Right lobe of liver (tissue), 6 donors: ENCODE results near the gene SLC12A9. TPM values are rescaled to one million over a fixed set of nuclear protein-coding genes. Genes with fewer than 3 reads are reported as not detected.

Experiments
- ATAC-seq, 4 donors: fragments of 200-7000 bp; cut with Tn5 transposase; one replicate each; pipeline ENCODE4 v1.9.1; 2020; ENCODE audit warnings: mild to moderate bottlenecking in 4 of 4, moderate library complexity in 4 of 4
- DNase-seq, 3 donors: peaks; one replicate each; pipeline ENCODE4 v3.0.0-alpha.2; 2020
- H3K27ac ChIP-seq, 3 donors: fragments of 200-600 bp; one replicate each; pipeline ENCODE4 v1.8.0; 2022
- H3K27me3 ChIP-seq, 2 donors: fragments of 200-600 bp; one replicate each; pipeline ENCODE4 v1.8.0; 2022
- H3K36me3 ChIP-seq, 4 donors: fragments of 200-600 bp; sonication (generic) in 1 of 4; one replicate each; pipeline versions ENCODE4 v1.5.1 to v1.8.0; 2017 to 2022; ENCODE audit warnings: control low read depth in 1 of 4
- H3K4me1 ChIP-seq, 4 donors: fragments of 200-600 bp; sonication (generic) in 1 of 4; one replicate each; pipeline versions ENCODE4 v1.5.1 to v1.8.0; 2017 to 2022; ENCODE audit warnings: control low read depth in 1 of 4
- H3K4me3 ChIP-seq, 3 donors: fragments of 200-600 bp; one replicate each; pipeline ENCODE4 v1.8.0; 2022
- H3K9me3 ChIP-seq, 4 donors: fragments of 200-600 bp; sonication (generic) in 1 of 4; one replicate each; pipeline versions ENCODE4 v1.5.1 to v1.8.0; 2017 to 2022; ENCODE audit warnings: control low read depth in 1 of 4
- POLR2A ChIP-seq: fragments of 450-650 bp; IDR thresholded peaks from one replicate; pipeline ENCODE4 v1.6.1; 2017; ENCODE audit warnings: antibody characterized with exemption, mild to moderate bottlenecking
- WGBS: methylation state at CpG from one replicate; pipeline ENCODE4 v1.1.6; 2018; ENCODE audit warnings: low coverage, low lambda C conversion rate; ENCODE audit not compliant: insufficient coverage; ENCODE audit errors: missing lambda C conversion rate; 5-methylcytosine and 5-hydroxymethylcytosine counted together
- intact Hi-C, 2 donors: fragments of 100-400 bp; cut with DNase I; formaldehyde crosslinking; loops; one replicate each; pipeline versions ENCODE4 v1.11.2 to v1.14.1; 2022
- total RNA-seq, 6 experiments: library from RNA; depleted of rRNA in 2 of 6; stranded (reverse); fragments of >200 nt in 2 of 6; fragmentation: NEBNext Ultra II Directional in 3 of 6; extraction: Animal tissue kit (Norgen Biotek cat#: 25700) in 3 of 6; gene quantifications; one replicate each; pipeline versions ENCODE4 v1.1.0 to v1.2.4, GENCODE V29; 2016 to 2023
- TF ChIP-seq, protein P1 (sequence below), 4 donors: fragments of 200-600 bp in 3 of 4; fragments of 450-650 bp in 1 of 4; IDR thresholded peaks; one replicate each; pipeline versions ENCODE4 v1.5.1 to v1.8.0; 2016 to 2022; ENCODE audit warnings: antibody characterized with exemption in 4 of 4, mild to moderate bottlenecking in 2 of 4
- donor health status: DM: no; HTN: yes; CAD: no.
- donor health status: DM: no; HTN: no; CAD: no.
- donor health status: DM: no; HTN: no; CAD: no.
- donor health status: DM: no; HTN: yes; CAD: no.
- donor health status: DM: no; HTN: yes; CAD: no.

The SLC12A9 gene
- total RNA-seq, 6 experiments from 2014 or later, result 7.1 to 10.6 (median 9.2) TPM

DNA sequence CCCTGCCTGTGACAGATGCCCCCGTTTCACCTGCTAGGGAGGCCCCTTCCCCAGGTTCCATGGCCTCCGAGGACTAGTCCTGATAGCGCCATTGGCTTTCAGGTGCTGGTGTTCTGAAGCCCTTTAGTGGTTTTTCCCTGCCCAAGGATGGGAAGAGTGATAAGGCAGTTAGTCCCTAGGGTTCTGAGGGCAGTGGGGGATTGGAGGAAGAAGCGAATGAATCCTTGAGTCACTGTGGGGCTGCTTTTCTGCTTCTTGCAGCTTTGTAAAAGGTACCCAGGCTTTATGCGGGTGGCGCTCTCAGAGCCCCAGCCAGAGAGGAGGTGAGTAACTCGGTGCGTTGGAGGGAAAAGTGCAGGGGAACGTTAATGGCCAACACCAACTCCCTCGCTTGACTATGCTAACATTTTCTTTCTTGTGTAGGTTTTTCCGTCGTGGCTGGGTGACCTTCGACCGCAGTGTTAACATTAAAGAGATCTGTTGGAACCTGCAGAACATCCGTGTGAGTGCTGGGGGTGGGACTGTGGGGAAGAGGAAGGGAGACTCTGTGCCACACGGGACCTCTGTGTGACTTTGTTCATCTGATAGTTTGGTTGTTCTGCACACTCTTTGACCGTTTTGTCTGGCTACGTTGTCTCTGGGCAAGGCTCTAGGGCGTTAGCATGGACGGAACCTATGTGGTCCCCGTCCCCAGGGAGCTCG is 33.1 kb downstream of the SLC12A9 start:
- WGBS, result 76% methylated on average over 18 of the region's 22 CpGs
- H3K4me3 ChIP-seq, result no peak overlapping the region
- no peak for DNase-seq
- intact Hi-C loops, result no loop called here
- no peak for ATAC-seq
- no peaks in the 10 kb centered on the region for H3K27me3 ChIP-seq
- TF ChIP-seq, protein P1, sequence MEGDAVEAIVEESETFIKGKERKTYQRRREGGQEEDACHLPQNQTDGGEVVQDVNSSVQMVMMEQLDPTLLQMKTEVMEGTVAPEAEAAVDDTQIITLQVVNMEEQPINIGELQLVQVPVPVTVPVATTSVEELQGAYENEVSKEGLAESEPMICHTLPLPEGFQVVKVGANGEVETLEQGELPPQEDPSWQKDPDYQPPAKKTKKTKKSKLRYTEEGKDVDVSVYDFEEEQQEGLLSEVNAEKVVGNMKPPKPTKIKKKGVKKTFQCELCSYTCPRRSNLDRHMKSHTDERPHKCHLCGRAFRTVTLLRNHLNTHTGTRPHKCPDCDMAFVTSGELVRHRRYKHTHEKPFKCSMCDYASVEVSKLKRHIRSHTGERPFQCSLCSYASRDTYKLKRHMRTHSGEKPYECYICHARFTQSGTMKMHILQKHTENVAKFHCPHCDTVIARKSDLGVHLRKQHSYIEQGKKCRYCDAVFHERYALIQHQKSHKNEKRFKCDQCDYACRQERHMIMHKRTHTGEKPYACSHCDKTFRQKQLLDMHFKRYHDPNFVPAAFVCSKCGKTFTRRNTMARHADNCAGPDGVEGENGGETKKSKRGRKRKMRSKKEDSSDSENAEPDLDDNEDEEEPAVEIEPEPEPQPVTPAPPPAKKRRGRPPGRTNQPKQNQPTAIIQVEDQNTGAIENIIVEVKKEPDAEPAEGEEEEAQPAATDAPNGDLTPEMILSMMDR (IDR thresholded peaks at IDR 0.05), result no peak
- TF ChIP-seq POLR2A, result no peak
- no peaks in the 10 kb centered on the region for H3K9me3 ChIP-seq
- H3K27ac ChIP-seq, result no peak overlapping the region
- peaks cover 5 to 78% (median 30%) of the 10 kb centered on the region in 4 donors for H3K36me3 ChIP-seq
- H3K4me1 ChIP-seq, result peaks cover 0 to 15% (median 7%) of the 10 kb centered on the region in 4 donors

DNA sequence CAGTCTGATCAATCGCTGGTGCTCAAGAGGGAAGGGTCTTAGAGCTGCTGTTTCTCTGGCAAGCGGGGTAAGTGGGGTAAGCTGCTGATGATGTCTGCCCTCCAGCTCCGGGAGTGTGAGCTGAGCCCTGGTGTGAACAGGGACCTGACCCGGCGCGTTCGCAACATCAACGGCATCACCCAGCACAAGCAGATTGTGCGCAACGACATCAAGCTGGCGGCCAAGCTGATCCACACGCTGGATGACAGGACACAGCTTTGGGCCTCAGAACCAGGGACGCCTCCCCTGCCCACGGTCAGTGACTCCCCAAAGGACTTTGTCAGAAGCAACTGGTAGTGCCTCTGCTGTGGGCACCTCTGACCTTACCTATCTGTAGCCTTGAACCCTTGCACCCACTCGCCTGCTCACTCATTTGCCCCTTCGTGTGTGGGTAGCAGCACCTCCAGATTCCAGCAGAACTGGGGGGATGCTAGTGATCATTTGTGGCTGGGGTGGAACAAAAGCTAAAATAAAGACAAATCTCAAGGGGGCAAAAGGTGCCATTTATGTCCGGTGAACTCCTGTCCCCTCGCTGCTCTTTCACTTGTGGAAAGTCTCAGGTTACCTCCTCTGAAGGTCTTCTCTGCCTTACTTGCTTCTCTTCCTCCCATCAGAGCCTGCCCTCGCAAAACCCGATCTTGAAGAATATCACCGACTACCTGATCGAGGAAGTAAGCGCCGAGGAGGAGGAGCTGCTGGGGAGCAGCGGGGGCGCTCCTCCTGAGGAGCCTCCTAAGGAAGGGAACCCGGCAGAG is 33.8 kb downstream of the SLC12A9 start:
- Histone ChIP-seq H3K4me1 (peaks cover 0 to 15% (median 8%) of the 10 kb centered on the region in 4 donors), H3K9me3 (no peaks in the 10 kb centered on the region), H3K27me3 (no peaks in the 10 kb centered on the region), H3K27ac (no peak overlapping the region), H3K4me3 (no peak overlapping the region), H3K36me3 (peaks cover 5 to 73% (median 29%) of the 10 kb centered on the region in 4 donors)
- WGBS, result 78% methylated on average over 6 of the region's 27 CpGs
- TF ChIP-seq, protein P1 (IDR thresholded peaks at IDR 0.05), result no peak
- no peak for TF ChIP-seq POLR2A
- ATAC-seq (no peak), DNase-seq (no peak)
- intact Hi-C loops, result no loop called here

DNA sequence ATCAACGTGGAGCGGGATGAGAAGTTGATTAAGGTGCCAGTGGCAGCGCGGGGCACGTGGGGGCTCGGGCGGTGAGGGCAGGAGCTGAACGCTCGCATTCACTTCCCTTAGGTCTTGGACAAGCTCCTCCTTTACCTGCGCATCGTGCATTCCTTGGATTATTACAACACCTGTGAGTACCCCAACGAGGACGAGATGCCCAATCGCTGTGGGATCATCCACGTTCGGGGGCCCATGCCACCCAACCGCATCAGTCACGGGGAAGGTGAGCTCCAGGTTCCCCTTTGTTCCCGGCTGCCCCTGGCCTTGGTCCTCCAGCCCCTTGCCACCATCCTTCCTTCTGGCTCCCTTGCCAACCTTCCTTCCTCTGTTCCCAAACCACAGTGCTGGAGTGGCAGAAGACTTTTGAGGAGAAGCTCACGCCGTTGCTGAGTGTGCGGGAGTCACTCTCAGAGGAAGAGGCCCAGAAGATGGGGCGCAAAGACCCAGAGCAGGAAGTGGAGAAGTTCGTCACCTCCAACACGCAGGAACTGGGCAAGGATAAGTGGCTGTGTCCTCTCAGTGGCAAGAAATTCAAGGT is 34.5 kb downstream of the SLC12A9 start:
- no peak overlapping the region for H3K4me3 ChIP-seq
- TF ChIP-seq, protein P1 (IDR thresholded peaks at IDR 0.05), result no peak
- TF ChIP-seq POLR2A, result no peak
- peaks cover 5 to 66% (median 24%) of the 10 kb centered on the region in 4 donors for H3K36me3 ChIP-seq
- H3K4me1 ChIP-seq, result peaks cover 0 to 15% (median 8%) of the 10 kb centered on the region in 4 donors
- 62% methylated on average over 9 of the region's 25 CpGs for WGBS
- peak overlapping the region in 1 of 3 donors; percentile 43 for H3K27ac ChIP-seq
- DNase-seq (no peak), ATAC-seq (no peak)
- H3K9me3 ChIP-seq, result no peaks in the 10 kb centered on the region
- H3K27me3 ChIP-seq, result no peaks in the 10 kb centered on the region
- intact Hi-C loops, result no loop called here

DNA sequence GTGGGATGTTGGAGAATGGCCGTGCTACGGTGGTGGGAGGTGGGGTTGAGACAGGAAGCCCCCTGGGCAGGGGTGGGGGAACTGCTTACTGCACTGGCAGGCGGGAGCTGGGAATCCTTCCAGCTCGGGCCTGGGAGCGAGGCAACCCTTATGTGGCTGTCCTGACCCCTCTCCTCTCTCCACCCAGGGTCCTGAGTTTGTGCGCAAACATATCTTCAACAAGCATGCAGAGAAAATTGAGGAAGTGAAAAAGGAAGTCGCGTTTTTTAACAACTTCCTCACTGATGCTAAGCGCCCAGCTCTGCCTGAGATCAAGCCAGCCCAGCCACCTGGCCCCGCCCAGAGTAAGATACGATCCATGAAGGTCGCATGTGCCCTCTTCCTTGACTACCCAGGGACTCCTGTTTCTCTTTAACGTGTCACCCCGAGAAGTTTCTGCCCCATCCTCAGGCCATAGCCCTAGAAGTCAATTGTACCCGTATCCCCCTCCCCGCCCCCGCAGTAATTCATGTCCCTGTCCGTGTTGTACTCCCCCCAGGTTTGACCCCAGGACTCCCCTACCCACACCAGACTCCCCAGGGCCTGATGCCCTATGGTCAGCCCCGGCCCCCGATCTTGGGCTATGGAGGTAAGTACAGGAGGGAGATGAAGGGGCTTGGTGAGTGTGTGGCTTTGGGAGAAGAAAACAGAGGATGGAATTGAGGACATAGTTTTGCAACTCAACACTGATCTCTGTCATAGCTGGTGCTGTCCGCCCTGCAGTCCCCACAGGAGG is 35.2 kb downstream of the SLC12A9 start:
- no peaks in the 10 kb centered on the region for H3K9me3 ChIP-seq
- TF ChIP-seq, protein P1 (IDR thresholded peaks at IDR 0.05), result no peak
- TF ChIP-seq POLR2A, result no peak
- ATAC-seq (no peak), DNase-seq (no peak)
- H3K27ac ChIP-seq, result peak overlapping the region in 1 of 3 donors; percentile 43
- no peak overlapping the region for H3K4me3 ChIP-seq
- peaks cover 4 to 59% (median 23%) of the 10 kb centered on the region in 4 donors for H3K36me3 ChIP-seq
- H3K4me1 ChIP-seq, result peaks cover 0 to 15% (median 8%) of the 10 kb centered on the region in 4 donors
- H3K27me3 ChIP-seq, result no peaks in the 10 kb centered on the region
- intact Hi-C loops, result no loop called here
- WGBS, result 55% methylated on average over 17 of the region's 21 CpGs
